ENCODE data around the gene LCTL.

Gene LCTL

GRCh38 chr15:66498501-66499386 lies 67.1 kb downstream of the LCTL start:
- DNase-seq = peak in 3 of 6 experiments; percentile 40 to 61 (median 57)

All from stimulated activated naive CD4-positive, alpha-beta T cell (primary cell).